ENCODE data around the gene SUSD4.
"Not testable (repeated sequence)": the region's sequence is repeated elsewhere in the genome, so short reads cannot be mapped to it uniquely, and the experiment has no call there.

SUSD4 gene

DNA sequence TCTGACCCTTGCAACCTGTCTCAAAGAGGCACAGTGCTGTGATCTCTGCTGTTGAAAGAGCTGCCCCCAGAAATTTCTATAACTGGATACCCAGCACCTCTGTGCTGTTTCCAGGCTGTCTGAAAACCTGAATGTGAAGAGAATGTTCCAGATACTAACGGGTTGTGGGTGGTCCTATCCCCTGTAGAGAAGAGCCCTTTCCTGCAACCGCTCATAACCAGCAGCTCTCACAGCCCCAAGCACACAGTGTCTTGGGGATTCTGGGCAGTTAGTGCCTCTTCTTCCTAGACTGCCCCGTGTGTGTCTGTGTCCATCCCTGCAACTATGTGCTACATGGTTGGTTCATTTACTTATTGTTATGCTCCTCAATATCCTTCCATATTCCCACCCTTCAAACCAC is 104.5 kb downstream of the SUSD4 start:
- TF ChIP-seq, protein P1, sequence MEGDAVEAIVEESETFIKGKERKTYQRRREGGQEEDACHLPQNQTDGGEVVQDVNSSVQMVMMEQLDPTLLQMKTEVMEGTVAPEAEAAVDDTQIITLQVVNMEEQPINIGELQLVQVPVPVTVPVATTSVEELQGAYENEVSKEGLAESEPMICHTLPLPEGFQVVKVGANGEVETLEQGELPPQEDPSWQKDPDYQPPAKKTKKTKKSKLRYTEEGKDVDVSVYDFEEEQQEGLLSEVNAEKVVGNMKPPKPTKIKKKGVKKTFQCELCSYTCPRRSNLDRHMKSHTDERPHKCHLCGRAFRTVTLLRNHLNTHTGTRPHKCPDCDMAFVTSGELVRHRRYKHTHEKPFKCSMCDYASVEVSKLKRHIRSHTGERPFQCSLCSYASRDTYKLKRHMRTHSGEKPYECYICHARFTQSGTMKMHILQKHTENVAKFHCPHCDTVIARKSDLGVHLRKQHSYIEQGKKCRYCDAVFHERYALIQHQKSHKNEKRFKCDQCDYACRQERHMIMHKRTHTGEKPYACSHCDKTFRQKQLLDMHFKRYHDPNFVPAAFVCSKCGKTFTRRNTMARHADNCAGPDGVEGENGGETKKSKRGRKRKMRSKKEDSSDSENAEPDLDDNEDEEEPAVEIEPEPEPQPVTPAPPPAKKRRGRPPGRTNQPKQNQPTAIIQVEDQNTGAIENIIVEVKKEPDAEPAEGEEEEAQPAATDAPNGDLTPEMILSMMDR (IDR thresholded peaks at IDR 0.05; ENCODE audit: borderline replicate concordance, insufficient read depth, low read depth, low read length): no peak

DNA sequence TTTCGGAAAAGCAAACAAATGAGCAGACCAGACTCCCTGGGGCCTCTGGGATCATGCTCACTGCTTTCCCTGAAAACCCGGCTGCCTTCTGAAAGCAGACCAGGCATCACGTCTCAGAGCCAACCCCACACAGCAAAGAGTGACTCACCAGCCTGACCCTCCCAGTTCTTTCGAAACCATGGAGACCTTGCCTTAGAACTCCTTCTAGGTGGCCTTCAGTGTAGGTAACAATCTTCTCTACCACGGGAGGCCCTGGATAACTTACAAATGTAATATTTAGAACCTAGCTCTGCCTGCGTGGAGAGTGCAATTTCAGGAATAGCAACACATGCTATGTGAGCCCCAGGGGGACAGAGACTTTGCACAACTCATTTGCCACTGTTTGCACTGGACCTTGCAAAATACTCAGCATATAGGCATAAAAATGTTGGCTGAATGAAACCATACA is 105.2 kb downstream of the SUSD4 start:
- no peak overlapping the region for H3K4me3 ChIP-seq (ENCODE audit: low read depth, low read length)
- TF ChIP-seq, protein P1 (IDR thresholded peaks at IDR 0.05; ENCODE audit: borderline replicate concordance, insufficient read depth, low read depth, low read length): no peak

More for the DNA sequence above, 104.5 kb downstream of the SUSD4 start:
- H3K4me3 ChIP-seq (ENCODE audit: low read depth, low read length): no peak overlapping the region

DNA sequence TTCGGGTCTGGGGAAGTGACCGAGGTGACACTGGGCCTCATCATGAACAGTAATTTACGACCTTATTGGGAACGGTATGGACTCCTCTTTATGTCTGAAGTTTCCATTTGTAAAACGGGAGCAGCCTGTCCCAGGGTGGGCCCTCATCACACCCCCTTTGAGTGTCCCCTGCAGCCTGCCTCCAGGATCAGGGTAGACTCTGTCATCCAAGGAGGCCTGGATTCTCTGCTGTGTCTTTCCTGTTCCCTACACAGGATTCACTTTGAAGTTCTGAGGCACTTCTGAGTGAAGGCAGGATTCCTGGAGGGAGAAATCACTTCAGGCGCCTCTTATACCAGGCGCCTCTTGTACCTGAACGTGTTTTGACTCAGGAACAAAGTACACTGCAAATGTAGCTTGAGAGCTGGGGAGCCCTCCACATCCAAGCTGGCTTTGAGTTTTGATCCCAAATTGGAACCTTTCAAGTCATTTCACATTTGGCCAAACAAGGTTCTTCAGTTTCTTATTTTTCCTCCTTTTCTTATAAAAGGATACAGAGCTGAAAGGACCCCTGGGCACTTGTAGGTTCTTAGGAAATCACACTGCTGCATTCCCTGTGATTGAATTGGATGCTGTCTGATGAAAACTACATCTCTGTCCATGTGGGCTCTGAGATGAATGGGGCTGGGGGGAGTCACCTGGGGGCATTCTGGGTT is 106.0 kb downstream of the SUSD4 start:
- no peak overlapping the region for H3K4me3 ChIP-seq (ENCODE audit: low read depth, low read length)
- TF ChIP-seq, protein P1 (IDR thresholded peaks at IDR 0.05; ENCODE audit: borderline replicate concordance, insufficient read depth, low read depth, low read length): no peak

DNA sequence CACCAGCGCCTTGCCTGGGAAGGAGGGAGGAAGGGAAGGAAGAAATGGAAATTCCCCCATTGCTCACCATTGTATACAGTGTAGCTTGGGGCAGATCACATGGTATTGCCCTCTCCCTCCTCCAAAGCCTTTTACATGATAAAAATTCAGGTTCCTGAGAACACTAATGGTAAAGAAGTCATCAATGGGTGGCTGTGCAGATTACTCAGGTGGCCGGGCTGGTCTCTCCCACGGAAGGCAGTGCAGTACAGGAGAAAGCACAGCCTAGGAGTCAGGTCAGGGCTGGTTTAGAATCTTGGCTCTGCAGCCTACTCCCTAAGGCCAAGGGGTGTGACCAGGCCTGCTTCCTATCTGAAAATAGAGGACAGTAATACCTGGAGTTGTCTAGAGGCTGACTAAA is 107.9 kb downstream of the SUSD4 start:
- TF ChIP-seq, protein P1 (IDR thresholded peaks at IDR 0.05; ENCODE audit: borderline replicate concordance, insufficient read depth, low read depth, low read length): no peak
- no peak overlapping the region for H3K4me3 ChIP-seq (ENCODE audit: low read depth, low read length)

DNA sequence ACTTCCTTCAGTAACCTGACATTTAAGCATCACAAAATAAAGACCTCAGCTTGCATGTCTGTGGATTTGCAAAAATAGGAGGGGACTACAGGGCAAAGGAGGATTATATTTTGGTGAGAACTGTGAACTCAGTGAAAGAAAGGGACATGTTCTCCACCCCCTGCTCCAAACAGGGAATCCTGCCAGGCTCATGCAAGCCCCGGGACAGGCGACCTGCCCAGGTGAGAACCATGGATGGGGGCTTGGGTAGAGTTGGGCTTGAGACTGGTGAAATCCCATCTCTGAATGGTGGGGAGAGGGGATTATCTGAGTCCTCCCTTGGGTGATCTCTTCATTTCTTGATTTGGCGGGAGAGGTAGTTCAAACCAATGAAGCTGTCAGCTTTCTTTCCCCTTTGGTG is 110.1 kb downstream of the SUSD4 start:
- no peak overlapping the region for H3K4me3 ChIP-seq (ENCODE audit: low read depth, low read length)
- TF ChIP-seq, protein P1 (IDR thresholded peaks at IDR 0.05; ENCODE audit: borderline replicate concordance, insufficient read depth, low read depth, low read length): no peak

DNA sequence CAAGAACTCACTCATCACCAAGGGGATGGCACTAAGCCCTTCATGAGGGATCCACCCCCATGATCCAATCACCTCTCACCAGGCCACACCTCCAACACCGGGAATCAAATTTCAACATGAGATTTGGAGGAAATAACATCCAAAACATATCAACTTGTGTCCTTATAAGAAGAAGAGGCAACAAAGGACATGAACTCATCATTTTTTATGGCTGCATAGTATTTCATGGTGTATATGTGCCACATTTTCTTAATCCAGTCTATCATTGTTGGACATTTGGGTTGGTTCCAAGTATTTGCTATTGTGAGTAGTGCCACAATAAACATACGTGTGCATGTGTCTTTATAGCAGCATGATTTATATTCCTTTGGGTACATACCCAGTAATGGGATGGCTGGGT is 112.6 kb downstream of the SUSD4 start:
- H3K4me3 ChIP-seq (ENCODE audit: low read depth, low read length): not testable (repeated sequence)

DNA sequence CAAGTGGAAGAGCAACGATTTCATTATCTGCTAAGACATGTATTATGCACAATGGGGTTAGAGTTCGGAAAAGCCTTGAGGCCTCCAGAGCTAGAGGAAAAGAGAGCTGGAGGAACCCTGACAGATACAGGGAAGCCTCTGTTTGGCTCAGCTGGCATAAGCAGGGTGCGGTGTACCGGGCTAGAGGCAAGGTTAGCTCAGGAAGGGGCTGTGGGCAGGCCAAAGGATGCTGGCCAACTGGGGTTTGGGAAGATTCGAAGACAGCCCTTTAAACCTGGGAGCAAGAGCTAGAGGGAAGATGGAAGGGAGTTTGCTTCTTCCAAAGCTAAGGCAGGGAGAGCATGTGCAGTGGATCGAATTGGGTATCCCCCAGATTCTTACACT is 113.4 kb downstream of the SUSD4 start:
- no peak overlapping the region for H3K4me3 ChIP-seq (ENCODE audit: low read depth, low read length)
- TF ChIP-seq, protein P1 (IDR thresholded peaks at IDR 0.05; ENCODE audit: borderline replicate concordance, insufficient read depth, low read depth, low read length): no peak
